PC-3 (cell line): ENCODE results near the gene TMTC2. TPM values are rescaled to one million over a fixed set of nuclear protein-coding genes. Genes with fewer than 3 reads are reported as not detected.

Experiments used
- ATAC-seq: fragments of 200-7000 bp; cut with Tn5 transposase; 2 replicates; pipeline ENCODE4 v1.9.1; 2020; ENCODE audit warnings: mild to moderate bottlenecking, moderate library complexity
- BruUV-seq: library from RNA; stranded (reverse); fragments of 400-500 nt; replicated peaks from 2 replicates; lab custom pipeline; 2021; lab: Mats Ljungman, UMichigan
- CTCF ChIA-PET: fragments of 300-600 bp; sonication (Branson Sonifier 250); formaldehyde crosslinking; loops from one replicate; lab custom pipeline; 2022; ENCODE audit warnings: antibody characterized with exemption; lab: Charles Lee
- POLR2A ChIA-PET: fragments of 300-600 bp; sonication (Branson Sonifier 250); formaldehyde crosslinking; loops from one replicate; lab custom pipeline; 2022; ENCODE audit warnings: antibody characterized with exemption; ENCODE audit not compliant: unreplicated experiment; lab: Charles Lee
- DNase-seq: peaks from one replicate; pipeline ENCODE4 v3.0.0-alpha.2; 2015
- H2AFZ ChIP-seq: fragments of 300-600 bp; sonication (generic); 2 replicates; pipeline ENCODE4 v1.6.0; 2016; ENCODE audit warnings: antibody characterized with exemption, low read length
- H3F3A ChIP-seq: fragments of 300-600 bp; sonication (generic); one replicate; pipeline ENCODE4 v1.6.0; 2017; ENCODE audit warnings: antibody characterized with exemption, low read length, control low read depth, mild to moderate bottlenecking; ENCODE audit not compliant: unreplicated experiment
- H3K27ac ChIP-seq: fragments of 300-600 bp; sonication (generic); 2 replicates; pipeline ENCODE4 v1.5.1; 2016; ENCODE audit warnings: mild to moderate bottlenecking, low read length
- H3K27me3 ChIP-seq: fragments of 300-600 bp; sonication (generic); 2 replicates; pipeline ENCODE4 v1.6.1; 2016; ENCODE audit warnings: low read length, mixed read lengths
- H3K36me3 ChIP-seq: fragments of 300-600 bp; sonication (generic); 2 replicates; pipeline ENCODE4 v1.6.1; 2016; ENCODE audit warnings: low read depth, mixed run types, low read length, mixed read lengths
- H3K4me1 ChIP-seq: fragments of 300-600 bp; sonication (generic); 2 replicates; pipeline ENCODE4 v1.5.1; 2016; ENCODE audit warnings: low read length; ENCODE audit not compliant: insufficient read depth
- H3K4me2 ChIP-seq: fragments of 300-600 bp; sonication (generic); 2 replicates; pipeline ENCODE4 v1.6.0; 2016; ENCODE audit warnings: low read length
- H3K4me3 ChIP-seq: fragments of 300-600 bp; sonication (generic); 2 replicates; pipeline ENCODE4 v1.5.1; 2016; ENCODE audit warnings: mild to moderate bottlenecking, low read length, mixed read lengths
- H3K79me2 ChIP-seq: fragments of 300-600 bp; sonication (generic); 2 replicates; pipeline ENCODE4 v1.6.1; 2017; ENCODE audit warnings: low read length, mixed read lengths
- H3K9ac ChIP-seq: fragments of 300-600 bp; sonication (generic); 2 replicates; pipeline ENCODE4 v1.6.0; 2016; ENCODE audit warnings: mild to moderate bottlenecking, low read length
- H3K9me2 ChIP-seq: fragments of 300-600 bp; sonication (generic); replicated peaks from 2 replicates; pipeline ENCODE4 v1.6.1; 2016; ENCODE audit warnings: mixed run types, low read length, mixed read lengths
- H3K9me3 ChIP-seq: fragments of 300-600 bp; sonication (generic); 2 replicates; pipeline ENCODE4 v1.6.1; 2016; ENCODE audit warnings: low read length, mixed read lengths
- H4K20me1 ChIP-seq: fragments of 300-600 bp; sonication (generic); 2 replicates; pipeline ENCODE4 v1.6.1; 2016; ENCODE audit warnings: low read length, mixed read lengths
- EZH2 ChIP-seq: fragments of 300-600 bp; sonication (generic); IDR thresholded peaks from one replicate; pipeline ENCODE4 v1.6.1; 2017; ENCODE audit warnings: antibody characterized with exemption, mild to moderate bottlenecking, low read length; ENCODE audit not compliant: unreplicated experiment
- EZH2phosphoT487 ChIP-seq: fragments of 300-600 bp; sonication (generic); IDR thresholded peaks from 2 replicates; pipeline ENCODE4 v1.6.1; 2018; ENCODE audit warnings: mild to moderate bottlenecking, antibody characterized with exemption, low read length, borderline replicate concordance
- intact Hi-C: fragments of 100-400 bp; cut with micrococcal nuclease; formaldehyde crosslinking; loops from 2 replicates; pipeline ENCODE4 v1.9.0; 2023
- total RNA-seq: library from RNA; depleted of rRNA; stranded (reverse); fragments of >200 nt; gene quantifications from 2 replicates; pipeline ENCODE4 v1.2.3, GENCODE V29; 2014
- TF ChIP-seq, protein P1 (sequence below): fragments of 300-600 bp; sonication (generic); conservative IDR thresholded peaks from 2 replicates; pipeline ENCODE4 v1.5.1; 2017; ENCODE audit warnings: antibody characterized with exemption, low read depth, mild to moderate bottlenecking, low read length

The TMTC2 gene
- total RNA-seq, 1 experiment from 2014 or later, result 10.7 TPM

DNA sequence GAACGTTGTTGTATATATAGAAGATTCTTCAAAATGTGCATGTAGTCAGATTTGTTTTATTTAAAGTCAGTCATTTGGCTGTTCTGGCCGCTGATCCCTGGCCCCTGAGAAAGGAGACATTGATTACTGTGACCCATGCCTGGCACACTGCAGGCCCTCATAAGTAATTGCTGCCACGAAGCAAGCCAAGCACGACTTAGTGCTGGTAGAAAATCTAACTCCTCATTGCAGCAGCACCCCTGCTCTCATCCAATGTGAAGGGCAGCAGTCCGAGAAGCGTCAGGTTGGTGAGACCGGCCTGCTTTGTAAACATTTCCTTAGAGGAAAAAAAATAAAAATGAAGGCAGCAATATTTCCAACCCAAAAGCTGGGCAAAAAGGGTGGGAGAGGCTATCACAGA, 22.8 kb upstream of the TMTC2 start:
- POLR2A ChIA-PET, result no interaction called here
- Histone ChIP-seq H3K9me2 (no peaks in the 10 kb centered on the region), H4K20me1 (no peaks in the 10 kb centered on the region), H2AFZ (no peak overlapping the region), H3K27ac (no peak overlapping the region), H3K4me3 (no peak overlapping the region), H3K4me2 (no peak overlapping the region), H3K9ac (no peak overlapping the region), H3K4me1 (no peaks in the 10 kb centered on the region; the same call in 1 of the 2 replicates), H3K36me3 (no peaks in the 10 kb centered on the region), H3F3A (no peaks in the 10 kb centered on the region), H3K27me3 (no peaks in the 10 kb centered on the region), H3K79me2 (no peaks in the 10 kb centered on the region), H3K9me3 (no peaks in the 10 kb centered on the region)
- DNase-seq, result no peak
- no TSS peak for BruUV-seq
- TF ChIP-seq EZH2 (no peak), EZH2phosphoT487 (no peak)
- TF ChIP-seq, protein P1, sequence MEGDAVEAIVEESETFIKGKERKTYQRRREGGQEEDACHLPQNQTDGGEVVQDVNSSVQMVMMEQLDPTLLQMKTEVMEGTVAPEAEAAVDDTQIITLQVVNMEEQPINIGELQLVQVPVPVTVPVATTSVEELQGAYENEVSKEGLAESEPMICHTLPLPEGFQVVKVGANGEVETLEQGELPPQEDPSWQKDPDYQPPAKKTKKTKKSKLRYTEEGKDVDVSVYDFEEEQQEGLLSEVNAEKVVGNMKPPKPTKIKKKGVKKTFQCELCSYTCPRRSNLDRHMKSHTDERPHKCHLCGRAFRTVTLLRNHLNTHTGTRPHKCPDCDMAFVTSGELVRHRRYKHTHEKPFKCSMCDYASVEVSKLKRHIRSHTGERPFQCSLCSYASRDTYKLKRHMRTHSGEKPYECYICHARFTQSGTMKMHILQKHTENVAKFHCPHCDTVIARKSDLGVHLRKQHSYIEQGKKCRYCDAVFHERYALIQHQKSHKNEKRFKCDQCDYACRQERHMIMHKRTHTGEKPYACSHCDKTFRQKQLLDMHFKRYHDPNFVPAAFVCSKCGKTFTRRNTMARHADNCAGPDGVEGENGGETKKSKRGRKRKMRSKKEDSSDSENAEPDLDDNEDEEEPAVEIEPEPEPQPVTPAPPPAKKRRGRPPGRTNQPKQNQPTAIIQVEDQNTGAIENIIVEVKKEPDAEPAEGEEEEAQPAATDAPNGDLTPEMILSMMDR, result no peak
- ATAC-seq, result no peak
- CTCF ChIA-PET, result no interaction called here
- intact Hi-C loops, result no loop called here

DNA sequence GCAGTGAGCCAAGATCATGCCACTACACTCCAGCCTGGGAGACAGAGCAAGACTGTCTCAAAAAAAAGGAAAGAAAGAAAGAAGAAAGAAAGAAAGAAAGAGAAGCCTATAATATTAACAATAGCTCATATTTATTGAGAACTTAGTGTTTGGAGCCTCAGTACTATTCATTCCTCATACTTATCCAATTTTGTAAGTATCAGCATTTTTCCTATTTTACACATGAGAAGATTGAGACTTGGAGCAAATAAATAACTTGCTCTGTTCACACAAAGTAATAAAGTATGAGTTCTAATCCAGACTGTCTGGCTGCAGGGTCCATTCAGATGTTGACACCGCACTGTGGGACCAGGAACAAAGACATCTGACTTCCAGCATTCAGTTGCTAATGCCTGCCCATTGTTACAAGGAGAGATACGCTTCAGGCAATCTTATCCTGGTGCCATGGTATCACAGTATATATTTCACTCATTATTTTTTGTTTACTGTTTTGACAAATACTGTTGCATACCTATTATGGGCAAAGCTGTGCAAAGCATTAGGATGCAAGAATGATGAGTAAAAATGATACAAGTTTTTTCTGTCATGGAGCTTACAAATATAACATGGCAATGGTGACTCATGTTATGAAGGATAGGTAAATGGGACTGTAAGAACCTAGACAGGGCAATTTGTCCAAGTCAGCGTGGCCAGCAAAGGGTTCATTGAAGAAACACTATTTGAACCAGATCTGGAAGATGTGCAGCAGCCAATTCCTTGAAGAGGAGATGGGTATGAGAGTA, 21.4 kb upstream of the TMTC2 start:
- no peaks in the 10 kb centered on the region for H3K9me3 ChIP-seq
- H3K27me3 ChIP-seq, result no peaks in the 10 kb centered on the region
- H3K9ac ChIP-seq, result no peak overlapping the region
- intact Hi-C loops, result no loop called here
- no peak overlapping the region for H3K27ac ChIP-seq
- no peak overlapping the region for H3K4me3 ChIP-seq
- DNase-seq (no peak), ATAC-seq (no peak)
- H3K4me2 ChIP-seq, result no peak overlapping the region
- no peaks in the 10 kb centered on the region for H3K36me3 ChIP-seq
- H2AFZ ChIP-seq, result no peak overlapping the region
- BruUV-seq, result no TSS peak
- ChIA-PET CTCF (no interaction called here), POLR2A (no interaction called here)
- TF ChIP-seq EZH2phosphoT487 (no peak), EZH2 (no peak)
- TF ChIP-seq, protein P1, result no peak
- no peaks in the 10 kb centered on the region for H3F3A ChIP-seq
- no peaks in the 10 kb centered on the region; the same call in 1 of the 2 replicates for H3K4me1 ChIP-seq
- no peaks in the 10 kb centered on the region for H3K9me2 ChIP-seq
- no peaks in the 10 kb centered on the region for H3K79me2 ChIP-seq
- no peaks in the 10 kb centered on the region for H4K20me1 ChIP-seq

DNA sequence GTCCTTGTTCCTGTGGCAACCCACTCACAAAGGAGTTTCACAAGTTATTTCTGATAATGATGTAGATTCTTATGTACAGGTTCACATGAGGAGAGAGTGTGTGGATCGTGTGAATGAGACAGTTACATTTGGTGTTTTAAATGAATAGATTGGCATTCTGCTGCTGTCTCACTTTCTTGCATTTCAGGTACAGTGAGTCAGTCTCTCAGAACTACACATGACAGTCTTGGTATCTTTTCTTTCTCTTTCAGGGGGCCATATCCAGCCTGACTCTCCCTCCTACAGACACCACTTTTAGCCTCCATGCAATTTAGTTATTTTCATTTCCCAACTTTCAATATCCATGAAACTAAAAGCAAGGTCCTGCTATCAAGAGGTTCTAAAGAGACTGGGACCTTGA, 19.9 kb upstream of the TMTC2 start:
- H3K9ac ChIP-seq, result no peak overlapping the region
- no peaks in the 10 kb centered on the region for H3K36me3 ChIP-seq
- H3K9me2 ChIP-seq, result no peaks in the 10 kb centered on the region
- H3K4me2 ChIP-seq, result no peak overlapping the region
- ATAC-seq (no peak), DNase-seq (no peak)
- no peaks in the 10 kb centered on the region for H3K79me2 ChIP-seq
- no peaks in the 10 kb centered on the region for H3K9me3 ChIP-seq
- peaks cover 11% of the 10 kb centered on the region for H3K4me1 ChIP-seq
- no peak overlapping the region for H3K27ac ChIP-seq
- no peaks in the 10 kb centered on the region for H3K27me3 ChIP-seq
- H3F3A ChIP-seq, result no peaks in the 10 kb centered on the region
- BruUV-seq, result no TSS peak
- H2AFZ ChIP-seq, result no peak overlapping the region
- H3K4me3 ChIP-seq, result no peak overlapping the region
- CTCF ChIA-PET, result no interaction called here
- intact Hi-C loops, result no loop called here
- no peaks in the 10 kb centered on the region for H4K20me1 ChIP-seq
- POLR2A ChIA-PET, result no interaction called here
- TF ChIP-seq EZH2, result no peak
- no peak for TF ChIP-seq EZH2phosphoT487
- TF ChIP-seq, protein P1, result no peak
